Measurements from ENCODE around the gene GUCY1A1.

GUCY1A1 gene

DNA sequence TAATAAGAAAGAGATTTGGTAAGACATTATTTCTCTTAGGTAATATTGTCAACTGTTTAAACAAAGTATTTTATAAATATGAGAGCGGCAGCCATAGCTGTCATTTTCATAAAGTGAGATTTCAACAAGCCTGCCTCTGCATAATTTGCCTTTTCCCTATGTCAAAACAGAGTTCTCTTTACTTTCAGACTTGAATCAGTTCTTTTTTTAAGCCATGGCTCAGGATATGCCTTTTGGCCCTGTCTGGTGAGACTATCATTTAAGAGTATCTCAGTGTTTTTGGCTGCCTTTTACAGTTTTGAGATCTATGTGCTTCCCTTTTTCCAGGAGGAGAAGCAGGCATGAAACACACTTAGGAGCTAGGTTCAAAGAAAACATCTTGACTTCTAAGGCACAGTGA lies 7.5 kb upstream of the GUCY1A1 start:
- no peak for DNase-seq

GRCh38 chr4:155660436-155660835 lies 6.2 kb upstream of the GUCY1A1 start:
- DNase-seq, result no peak

- DNase-seq, result no peak
Measured at GRCh38 chr4:155665054-155665453, 1.6 kb upstream of the GUCY1A1 start.

DNA sequence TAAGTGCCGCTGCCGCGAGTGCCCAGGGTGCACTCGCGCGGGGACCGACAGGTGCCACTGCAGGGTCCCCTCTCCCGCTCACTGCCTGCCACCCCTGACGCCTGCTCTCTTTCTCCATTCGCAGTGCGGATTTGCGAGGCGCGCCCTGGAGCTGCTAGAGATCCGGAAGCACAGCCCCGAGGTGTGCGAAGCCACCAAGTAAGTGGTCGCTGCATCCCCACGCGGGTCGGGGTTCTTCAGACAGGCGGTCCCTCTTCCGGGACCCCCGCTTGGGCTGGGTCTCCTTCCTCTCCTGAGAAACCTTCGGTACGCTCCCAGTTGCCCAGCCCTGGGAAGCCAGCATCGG lies 547 bp downstream of the GUCY1A1 start:
- no peak for DNase-seq

DNA sequence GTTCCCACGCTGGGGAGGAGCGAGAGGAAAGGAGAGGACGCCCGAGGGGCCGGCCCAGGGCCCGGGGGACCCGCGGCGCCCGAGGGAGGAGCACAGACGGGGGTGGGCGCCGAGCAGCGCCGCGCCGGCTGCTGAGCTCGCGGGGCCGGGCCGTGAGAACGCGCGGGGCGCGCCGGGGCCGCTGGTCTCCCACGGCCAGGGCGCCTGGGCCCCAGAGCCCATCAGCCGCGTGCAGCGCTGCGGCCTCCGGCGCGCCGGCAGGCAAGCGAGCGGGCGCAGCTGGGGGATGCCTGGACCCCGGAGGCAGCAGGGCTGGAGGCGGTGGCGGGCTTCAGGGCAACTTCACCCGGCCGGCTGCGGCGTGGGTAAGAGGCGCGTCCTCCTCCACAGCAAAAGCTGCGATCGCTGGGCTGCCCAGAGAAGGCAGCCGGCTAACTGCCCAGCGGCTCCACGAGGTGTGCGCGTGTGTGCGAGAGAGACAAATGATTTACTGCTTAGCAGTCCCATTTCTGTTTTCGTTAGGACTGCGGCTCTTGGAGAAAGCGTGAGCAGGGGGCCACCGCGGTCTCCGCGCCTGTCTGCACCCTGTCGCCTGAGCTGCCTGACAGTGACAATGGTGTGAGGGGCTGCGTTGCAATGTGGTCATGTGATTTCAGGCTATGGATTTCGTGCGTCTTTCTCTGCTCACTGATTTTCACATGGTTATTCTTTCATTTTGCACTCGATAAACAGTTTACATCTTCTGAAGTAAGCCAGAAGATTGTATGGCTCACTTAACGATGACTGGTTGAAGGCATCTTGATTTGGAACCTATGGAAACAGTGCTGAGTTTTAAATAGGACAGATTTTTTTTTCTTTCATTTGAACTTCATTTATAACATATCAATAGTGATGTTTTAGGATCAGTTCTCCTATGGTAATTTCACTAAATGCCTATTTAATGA lies 1.2 kb downstream of the GUCY1A1 start:
- DNase-seq, result no peak

DNA sequence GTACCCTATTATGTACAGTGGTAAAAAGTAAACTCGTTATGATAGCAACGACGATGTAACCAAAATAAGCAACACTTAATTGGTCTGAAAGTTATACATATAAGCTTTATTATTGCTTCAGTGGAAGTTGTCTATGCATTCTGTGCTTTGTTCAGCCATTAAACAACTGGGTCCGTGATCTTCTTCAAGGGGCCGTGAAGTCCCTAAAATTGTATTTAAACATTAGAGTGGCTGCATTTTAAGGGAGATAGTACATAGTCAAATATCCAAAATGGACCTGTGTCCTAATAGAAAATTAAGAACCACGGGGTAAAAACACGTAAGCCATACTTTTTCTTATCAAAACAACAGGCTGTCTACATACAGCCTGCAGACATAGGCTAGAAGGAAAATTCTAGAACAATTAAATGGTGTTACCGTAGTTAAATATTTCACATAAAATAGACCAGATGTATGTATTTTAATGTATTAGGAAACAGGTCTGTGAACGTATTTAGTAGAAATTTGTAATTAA lies 2.1 kb downstream of the GUCY1A1 start:
- no peak for DNase-seq

DNA sequence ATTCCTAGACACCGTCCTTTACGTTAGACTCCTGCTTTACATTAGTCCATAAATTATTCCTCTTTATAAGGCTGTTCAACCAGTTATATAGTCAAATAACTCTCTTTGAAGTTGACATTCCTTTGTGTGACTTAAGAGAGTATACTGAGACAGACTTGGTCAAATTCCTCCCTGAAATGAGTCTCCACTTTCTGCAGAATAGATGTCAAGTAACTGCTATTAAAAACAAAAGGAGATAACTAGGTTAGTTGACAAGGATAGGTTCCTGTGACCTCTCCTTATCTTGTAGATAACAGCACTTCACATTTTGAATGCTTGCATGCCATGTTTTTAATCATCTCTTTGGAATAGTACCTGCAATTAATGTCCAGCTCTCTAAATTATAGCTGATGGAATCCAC lies 5.7 kb downstream of the GUCY1A1 start:
- no peak for DNase-seq

DNA sequence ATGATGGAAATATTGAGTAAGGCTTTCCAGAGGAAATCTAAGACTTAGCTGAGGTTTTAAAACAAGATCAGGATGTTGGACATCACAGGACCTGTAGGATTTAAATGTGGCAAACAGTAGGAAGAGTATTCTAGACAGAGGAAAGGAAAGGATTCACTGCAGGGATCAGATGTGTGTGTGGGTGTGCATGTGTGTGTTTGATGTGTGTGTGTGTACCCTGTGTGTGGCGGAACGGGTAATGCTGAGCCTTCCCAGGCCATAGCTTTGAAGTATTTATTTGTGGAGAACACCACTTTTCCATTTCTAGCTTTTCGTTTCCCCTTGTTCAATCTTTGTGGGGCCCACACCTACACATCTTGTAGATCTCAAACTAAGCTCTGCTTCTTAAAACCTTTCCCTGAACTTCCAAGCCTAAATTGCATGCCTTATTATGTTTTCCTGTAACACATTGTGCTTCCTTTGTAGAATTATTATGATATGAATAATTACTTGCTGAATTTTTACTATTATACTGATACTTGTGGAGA lies 6.9 kb downstream of the GUCY1A1 start:
- no peak for DNase-seq

DNA sequence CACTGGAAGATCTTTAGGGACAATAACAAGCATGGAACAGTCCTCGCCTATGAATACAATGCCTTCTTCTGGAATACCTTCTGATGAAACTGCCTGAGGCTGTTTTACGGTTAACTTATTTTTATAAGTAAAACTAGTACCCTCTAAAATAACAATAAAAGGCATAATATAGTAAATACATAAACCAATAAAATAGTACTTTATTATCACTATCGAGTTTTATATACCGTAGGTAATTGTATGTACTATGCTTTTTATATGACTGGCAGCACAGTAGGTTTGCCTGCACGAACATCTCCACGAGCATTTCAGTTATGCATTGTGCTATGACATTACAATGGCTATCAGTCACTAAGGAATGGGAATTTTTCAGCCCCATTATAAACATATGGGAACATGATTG lies 8.0 kb downstream of the GUCY1A1 start:
- no peak for DNase-seq

DNA sequence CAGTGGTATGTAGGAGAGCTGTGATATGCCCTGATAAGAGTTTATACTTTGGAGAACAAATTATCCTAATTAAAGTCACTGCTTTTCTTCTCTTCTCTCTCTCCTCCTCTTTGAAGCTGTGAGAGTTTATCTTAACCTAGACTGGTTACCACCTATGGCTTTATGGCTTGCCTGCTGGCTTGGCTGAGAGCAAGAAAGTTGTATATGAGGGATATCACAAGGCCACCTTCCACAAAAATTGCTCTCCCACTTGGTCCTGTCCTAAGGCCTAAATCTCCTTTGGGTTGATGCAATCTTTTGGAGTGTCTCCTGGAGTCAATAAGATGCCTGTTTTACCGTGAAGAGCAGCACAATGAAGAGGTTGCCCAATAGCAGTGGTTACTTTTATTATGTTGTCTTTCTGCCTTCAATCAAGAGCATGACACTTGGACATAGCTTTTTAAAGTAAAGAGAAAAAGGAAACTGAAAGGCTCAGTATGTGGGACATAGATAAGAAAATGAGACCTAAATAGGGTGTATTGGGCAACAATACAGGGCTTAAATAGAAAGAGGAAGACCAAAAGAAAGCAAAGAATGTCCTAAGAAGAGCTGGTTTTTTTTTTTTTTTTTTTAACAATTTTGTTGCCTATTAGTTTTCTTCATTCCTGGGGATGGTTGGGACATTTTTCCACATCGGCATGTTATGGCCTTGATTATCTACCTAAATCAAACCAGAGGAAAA lies 9.2 kb downstream of the GUCY1A1 start:
- no peak for DNase-seq

GRCh38 chr4:155676430-155676825 lies 9.8 kb downstream of the GUCY1A1 start:
- DNase-seq, result no peak

DNA sequence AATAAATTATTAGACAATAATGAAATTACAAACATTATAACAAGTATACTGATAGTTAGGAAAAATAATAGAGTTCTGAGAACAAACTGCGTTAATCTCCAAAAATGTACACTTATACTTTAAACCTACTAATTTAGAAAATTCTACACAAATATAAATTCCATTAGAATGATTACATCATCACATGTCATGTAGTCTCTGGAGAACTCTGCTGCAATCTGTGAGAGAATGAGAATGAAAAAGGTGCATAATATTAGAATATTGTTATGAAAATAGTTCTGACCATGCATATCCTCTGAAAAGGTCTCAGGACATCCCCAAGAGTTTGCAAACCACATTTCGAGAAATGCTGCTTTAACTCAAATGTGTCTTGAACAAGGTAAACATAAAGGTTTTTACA lies 11.4 kb downstream of the GUCY1A1 start:
- no peak for DNase-seq

- no peak for DNase-seq
Measured at GRCh38 chr4:155679343-155679742, 12.7 kb downstream of the GUCY1A1 start.

GRCh38 chr4:155681886-155682285 lies 15.2 kb downstream of the GUCY1A1 start:
- DNase-seq, result no peak

DNA sequence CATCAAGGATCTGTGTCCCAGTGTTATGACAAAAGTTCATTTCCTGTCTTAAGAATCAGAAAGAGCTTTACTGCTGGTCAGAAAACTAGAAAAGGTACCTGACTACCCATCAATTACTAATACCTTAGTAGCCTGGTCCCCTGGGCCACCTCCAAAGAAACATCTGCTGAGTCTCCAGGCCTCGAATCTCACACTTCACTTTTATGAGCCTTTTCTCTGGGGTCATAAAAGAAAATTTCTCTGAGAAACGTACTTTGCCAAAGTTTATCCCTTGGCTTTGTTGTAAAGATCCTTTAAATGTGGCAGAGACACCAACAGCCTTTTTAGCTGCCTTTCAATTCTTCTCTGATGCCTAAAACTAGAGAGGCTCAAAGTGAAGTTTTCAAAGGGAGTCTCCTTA lies 17.8 kb downstream of the GUCY1A1 start:
- no peak for DNase-seq

DNA sequence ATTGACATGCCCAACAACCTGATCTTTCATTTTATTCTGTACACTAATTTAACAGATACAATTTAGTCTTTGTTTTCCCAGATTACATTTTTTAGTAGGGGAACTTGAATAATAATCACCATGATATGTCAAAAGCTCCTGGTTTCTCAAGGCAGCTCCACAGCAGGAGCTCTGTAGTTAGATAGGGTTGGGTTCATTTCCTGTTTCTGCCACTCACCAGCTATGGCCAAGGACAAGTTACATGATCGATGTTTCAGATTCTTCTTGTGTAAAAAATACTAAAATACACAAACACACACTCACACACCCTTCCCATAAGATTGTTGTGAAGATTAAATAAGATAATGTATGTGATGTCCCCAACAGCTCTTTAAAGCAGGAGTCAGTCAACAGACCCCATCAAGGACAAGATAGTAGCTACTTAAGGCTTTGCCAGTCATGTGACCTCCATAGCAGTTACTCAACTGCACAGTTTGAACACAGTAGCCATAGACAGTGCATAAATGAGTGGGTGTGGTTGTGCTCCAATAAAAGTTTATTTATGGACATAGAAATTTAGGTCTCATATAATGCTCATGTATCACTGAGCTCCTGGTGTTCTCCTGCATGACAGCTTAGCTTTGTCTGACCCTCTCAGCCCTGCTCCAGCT lies 18.4 kb downstream of the GUCY1A1 start:
- DNase-seq, result no peak

DNA sequence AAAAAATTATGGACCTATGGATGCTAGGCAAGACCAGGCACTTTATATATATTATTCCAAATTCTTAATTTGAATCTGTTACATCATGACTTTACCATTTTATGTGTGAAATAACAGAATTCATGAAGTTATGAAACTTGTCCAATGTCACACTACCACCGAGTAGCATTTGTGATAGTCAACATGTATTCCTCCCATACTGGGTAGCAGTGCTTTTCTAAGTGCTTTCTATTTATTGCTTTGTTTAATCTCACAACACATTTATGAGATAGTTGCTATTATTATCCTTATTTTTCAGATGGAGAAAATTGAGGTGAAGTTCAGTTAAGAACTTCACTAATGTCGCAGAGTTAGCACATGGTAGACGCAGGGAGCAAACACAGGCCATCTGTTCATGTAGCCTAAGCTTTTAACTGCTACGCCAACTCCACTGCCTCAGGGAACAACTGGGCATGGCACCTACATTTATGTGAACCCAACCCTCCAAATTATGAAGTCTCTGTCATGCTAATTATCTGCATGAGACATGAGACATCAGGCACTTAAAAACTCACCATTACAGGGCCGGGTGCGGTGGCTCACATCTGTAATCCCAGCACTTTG lies 20.8 kb downstream of the GUCY1A1 start:
- no peak for DNase-seq

GRCh38 chr4:155688211-155688610 lies 21.6 kb downstream of the GUCY1A1 start:
- DNase-seq, result no peak

DNA sequence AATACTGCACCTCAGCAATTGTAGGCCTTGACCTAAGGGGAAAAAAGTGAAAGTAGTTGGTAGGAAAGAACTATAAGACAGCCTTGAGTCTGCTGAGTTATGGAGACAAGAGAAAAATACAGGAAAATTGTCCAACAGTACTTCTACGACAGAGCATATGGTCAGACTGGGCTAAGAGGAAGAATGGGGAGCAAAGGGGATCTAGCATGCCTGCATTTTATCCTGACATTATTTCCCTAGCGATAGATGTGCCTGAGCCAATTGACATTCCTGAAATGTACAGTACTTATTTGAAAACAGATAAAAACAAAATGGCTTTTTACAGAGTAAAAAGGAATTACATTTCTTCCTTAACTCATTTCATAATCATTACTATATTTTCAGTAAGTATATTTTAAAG lies 22.2 kb downstream of the GUCY1A1 start:
- DNase-seq, result no peak

DNA sequence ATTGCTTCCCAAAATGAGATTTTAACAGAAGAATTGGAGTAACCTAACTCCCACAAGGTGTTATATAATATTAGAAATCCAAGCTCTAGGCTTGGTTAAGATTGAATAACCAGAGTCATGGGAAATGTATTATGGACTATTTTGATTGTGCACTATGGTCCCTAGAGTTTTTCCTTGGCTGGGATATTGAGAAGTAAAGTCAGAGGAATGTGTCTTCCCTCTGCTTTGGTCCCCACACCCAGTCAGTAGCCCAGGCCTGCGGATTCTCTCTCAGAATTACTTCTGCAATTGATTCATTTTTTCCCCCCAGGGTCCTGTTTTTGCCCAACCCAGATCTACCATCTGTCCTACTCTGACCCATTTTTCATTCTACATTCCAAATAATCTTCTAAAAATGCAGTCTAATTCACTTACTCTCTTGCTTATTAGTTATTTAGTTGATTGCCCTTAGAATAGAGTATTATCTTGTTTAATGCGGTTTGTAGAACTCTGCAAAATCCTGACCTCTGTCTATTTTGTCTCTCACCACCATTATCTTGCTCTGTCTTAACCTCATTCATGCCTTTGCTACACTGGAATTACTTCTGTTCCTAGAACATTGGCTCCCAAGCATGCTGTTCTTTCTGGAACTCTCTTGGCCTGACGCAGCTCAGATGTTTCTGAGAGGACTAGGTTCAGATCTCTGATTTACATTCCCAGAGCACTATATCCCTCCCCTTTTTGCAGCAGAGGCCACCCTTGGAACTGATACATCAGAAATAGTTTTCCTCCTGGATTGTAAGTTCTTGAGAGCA lies 23.6 kb downstream of the GUCY1A1 start:
- no peak for DNase-seq

DNA sequence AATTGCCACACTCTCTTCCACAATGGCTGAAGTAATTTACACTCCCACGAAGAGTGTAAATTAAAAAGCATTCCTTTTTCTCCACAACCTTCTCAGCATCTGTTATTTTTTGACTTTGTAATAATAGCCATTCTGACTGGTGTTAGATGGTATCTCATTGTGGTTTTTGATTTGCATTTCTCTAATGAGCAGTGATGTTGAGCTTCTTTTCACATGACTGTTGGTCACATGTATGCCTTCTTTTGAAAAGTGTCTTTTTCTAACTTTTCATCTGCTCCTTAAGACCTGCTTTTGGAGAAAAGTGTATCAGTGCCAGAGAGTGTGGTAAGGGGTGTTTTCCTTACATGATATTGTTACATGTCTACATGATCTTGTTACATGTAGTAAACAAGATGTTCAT lies 25.7 kb downstream of the GUCY1A1 start:
- no peak for DNase-seq

DNA sequence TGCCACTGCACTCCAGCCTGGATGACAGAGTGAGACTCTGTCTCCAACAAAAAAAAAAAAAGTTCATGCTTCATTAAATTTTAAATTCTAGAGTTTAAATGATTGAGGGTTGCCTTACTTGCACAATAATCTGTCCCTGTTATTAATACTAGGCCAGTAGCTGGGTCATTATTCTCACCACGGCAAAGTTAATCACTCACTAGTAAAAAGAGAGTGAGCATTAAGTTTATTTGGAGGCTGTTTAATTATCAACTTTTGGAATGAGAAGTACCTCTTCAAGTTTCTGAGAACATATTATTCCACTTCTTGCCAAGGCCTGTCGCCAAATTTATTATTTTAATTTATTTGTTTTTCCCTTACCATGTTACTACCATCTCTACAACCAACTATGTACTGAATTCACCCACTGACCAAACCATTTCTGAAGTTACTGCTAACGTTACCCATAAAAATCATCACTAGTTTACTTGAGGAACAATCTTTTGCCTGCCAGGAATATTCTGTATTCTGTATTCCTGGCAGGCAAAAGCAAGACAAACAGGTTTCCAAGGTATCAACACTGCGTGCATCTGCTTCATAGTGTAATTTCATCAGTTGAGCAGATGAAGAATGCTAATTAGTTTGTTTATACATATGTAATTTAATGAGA lies 26.5 kb downstream of the GUCY1A1 start:
- no peak for DNase-seq
